Stimulated activated CD8-positive, alpha-beta memory T cell treated with anti-CD3 and anti-CD28 coated beads, Interleukin-15, amount 100 ng/mL, for 48 hours (primary cell): ENCODE data around the gene CHD8.

Experiments
- DNase-seq, 2 donors: peaks; one replicate each; pipeline ENCODE4 v3.0.0-alpha.2; 2020; ENCODE audit warnings: low read depth in 2 of 2

Gene CHD8

GRCh38 chr14:21369949-21370679 lies 85.8 kb downstream of the CHD8 start:
- no peak for DNase-seq

- no peak for DNase-seq
These were observed 88.3 kb downstream of the CHD8 start for GRCh38 chr14:21367582-21368144.

- no peak for DNase-seq
These were observed 99.4 kb downstream of the CHD8 start for GRCh38 chr14:21356511-21356910.

- DNase-seq = no peak
These were observed 103.3 kb downstream of the CHD8 start for GRCh38 chr14:21352587-21352986.

- DNase-seq = no peak
These were observed 105.4 kb downstream of the CHD8 start for GRCh38 chr14:21350539-21350938.

- DNase-seq = no peak
These were observed 108.7 kb downstream of the CHD8 start for GRCh38 chr14:21347201-21347600.

- no peak for DNase-seq
These were observed 109.3 kb downstream of the CHD8 start for GRCh38 chr14:21346532-21347135.

GRCh38 chr14:21343035-21343794 lies 112.7 kb downstream of the CHD8 start:
- DNase-seq = no peak
